ENCODE data around the gene ZFYVE28.

ZFYVE28 gene

GRCh38 chr4:2295500-2295899 lies 122.9 kb downstream of the ZFYVE28 start:
- H3K9me3 Mint-ChIP-seq, result peaks cover 11% of the 10 kb centered on the region
- DNase-seq, result no peak
- H3K4me3 Mint-ChIP-seq, result no peak overlapping the region
- TF ChIP-seq CTCF (IDR thresholded peaks at IDR 0.05), result no peak
- no peak overlapping the region for H3K27ac Mint-ChIP-seq
- H3K27me3 Mint-ChIP-seq (ENCODE audit: low read depth, poor library complexity), result peaks cover 22% of the 10 kb centered on the region
- H3K4me1 Mint-ChIP-seq, result peaks cover 30% of the 10 kb centered on the region
- no peaks in the 10 kb centered on the region for H3K36me3 Mint-ChIP-seq (ENCODE audit: low read depth)

DNA sequence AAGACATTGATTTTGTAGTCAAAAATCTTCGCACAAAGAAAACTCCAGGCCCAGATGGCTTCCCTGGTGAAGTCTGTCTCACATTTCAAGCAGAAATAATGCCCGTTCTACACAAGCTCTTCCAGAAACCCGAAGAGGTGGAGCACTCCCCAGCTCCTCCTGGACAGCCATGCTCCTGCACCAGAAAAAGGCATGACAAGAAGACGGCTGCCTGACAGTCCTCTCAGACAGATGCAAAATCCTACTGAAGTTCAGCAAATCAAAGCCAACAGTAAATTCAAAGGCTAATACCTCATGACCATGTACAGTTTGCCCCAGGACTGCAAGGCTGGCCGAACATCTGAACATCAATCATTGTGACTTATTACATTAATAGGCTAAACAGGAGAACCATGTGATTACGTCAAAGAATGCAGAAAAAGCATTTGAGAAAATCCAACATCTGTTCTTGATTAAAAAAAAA lies 125.8 kb downstream of the ZFYVE28 start:
- no peak for TF ChIP-seq CTCF (IDR thresholded peaks at IDR 0.05)
- no peak overlapping the region for H3K27ac Mint-ChIP-seq
- H3K4me1 Mint-ChIP-seq, result peaks cover 22% of the 10 kb centered on the region
- H3K4me3 Mint-ChIP-seq, result no peak overlapping the region
- peaks cover 13% of the 10 kb centered on the region for H3K27me3 Mint-ChIP-seq (ENCODE audit: low read depth, poor library complexity)
- H3K36me3 Mint-ChIP-seq (ENCODE audit: low read depth), result no peaks in the 10 kb centered on the region
- H3K9me3 Mint-ChIP-seq, result peaks cover 11% of the 10 kb centered on the region
- no peak for DNase-seq

GRCh38 chr4:2291705-2292645 lies 126.5 kb downstream of the ZFYVE28 start:
- H3K36me3 Mint-ChIP-seq (ENCODE audit: low read depth), result no peaks in the 10 kb centered on the region
- no peak overlapping the region for H3K4me3 Mint-ChIP-seq
- H3K4me1 Mint-ChIP-seq, result peaks cover 25% of the 10 kb centered on the region
- TF ChIP-seq CTCF (IDR thresholded peaks at IDR 0.05), result no peak
- no peak for DNase-seq
- no peak overlapping the region for H3K27ac Mint-ChIP-seq
- peaks cover 10% of the 10 kb centered on the region for H3K27me3 Mint-ChIP-seq (ENCODE audit: low read depth, poor library complexity)
- peaks cover 11% of the 10 kb centered on the region for H3K9me3 Mint-ChIP-seq

- TF ChIP-seq CTCF (IDR thresholded peaks at IDR 0.05), result no peak
- Mint-ChIP-seq H3K27ac (no peak overlapping the region), H3K9me3 (peaks cover 11% of the 10 kb centered on the region), H3K27me3 (ENCODE audit: low read depth, poor library complexity) (peaks cover 13% of the 10 kb centered on the region), H3K4me3 (no peak overlapping the region), H3K4me1 (peaks cover 33% of the 10 kb centered on the region), H3K36me3 (ENCODE audit: low read depth) (no peaks in the 10 kb centered on the region)
- DNase-seq, result no peak
These were observed 127.3 kb downstream of the ZFYVE28 start for GRCh38 chr4:2290974-2291704.

DNA sequence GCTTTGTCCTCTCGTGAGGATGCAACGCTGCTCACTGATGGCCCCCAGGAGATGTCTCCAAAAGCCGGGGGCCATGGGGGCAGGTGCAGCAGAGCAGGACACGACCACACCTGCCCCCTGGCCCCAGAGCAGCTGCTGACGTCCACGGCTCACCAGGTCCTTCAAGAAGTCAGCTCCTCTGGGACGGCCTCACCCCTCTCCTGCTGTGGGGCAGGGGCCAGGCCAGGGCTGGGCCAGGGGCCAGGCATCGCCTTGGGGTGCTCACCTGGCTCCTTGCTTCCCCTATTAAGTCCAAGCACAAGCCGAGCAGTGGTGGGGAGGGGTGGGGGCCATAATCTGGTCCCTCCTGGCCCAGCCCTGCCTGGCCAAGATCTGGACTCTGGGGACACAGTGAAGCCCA lies 128.0 kb downstream of the ZFYVE28 start:
- H3K4me3 Mint-ChIP-seq, result no peak overlapping the region
- no peak overlapping the region for H3K27ac Mint-ChIP-seq
- DNase-seq, result no peak
- H3K36me3 Mint-ChIP-seq (ENCODE audit: low read depth), result no peaks in the 10 kb centered on the region
- H3K27me3 Mint-ChIP-seq (ENCODE audit: low read depth, poor library complexity), result peaks cover 13% of the 10 kb centered on the region
- no peak for TF ChIP-seq CTCF (IDR thresholded peaks at IDR 0.05)
- peaks cover 40% of the 10 kb centered on the region for H3K4me1 Mint-ChIP-seq
- peaks cover 11% of the 10 kb centered on the region for H3K9me3 Mint-ChIP-seq
